GM23338 (cell line): ENCODE measurements around the gene ADM2. TPM values are rescaled to one million over a fixed set of nuclear protein-coding genes. Genes with fewer than 3 reads are reported as not detected.

Source experiments
- ATAC-seq: fragments of 200-7000 bp; cut with Tn5 transposase; 3 replicates; pipeline ENCODE4 v1.9.1; 2020
- DNase-seq: peaks from one replicate; pipeline ENCODE4 v3.0.0-alpha.2; 2015; ENCODE audit warnings: low spot score
- H2AFZ ChIP-seq: fragments of 200-600 bp; sonication (generic); 2 replicates; pipeline ENCODE4 v1.8.0; 2016; ENCODE audit warnings: antibody characterized with exemption, mild to moderate bottlenecking, moderate library complexity
- H3F3A ChIP-seq: fragments of 200-600 bp; sonication (generic); replicated peaks from 2 replicates; pipeline ENCODE4 v1.8.0; 2017; ENCODE audit warnings: antibody characterized with exemption, mixed run types, low read depth
- H3K27ac ChIP-seq: fragments of 200-600 bp; sonication (generic); 2 replicates; pipeline ENCODE4 v1.6.1; 2016; ENCODE audit warnings: low read depth
- H3K27me3 ChIP-seq: fragments of 200-600 bp; sonication (generic); 2 replicates; pipeline ENCODE4 v1.8.0; 2016; ENCODE audit warnings: mild to moderate bottlenecking, mixed run types, moderate library complexity; ENCODE audit not compliant: insufficient read depth
- H3K36me3 ChIP-seq: fragments of 200-600 bp; sonication (generic); 2 replicates; pipeline ENCODE4 v1.8.0; 2016; ENCODE audit warnings: mild to moderate bottlenecking; ENCODE audit not compliant: insufficient read depth
- H3K4me1 ChIP-seq: fragments of 200-600 bp; sonication (generic); 2 replicates; pipeline ENCODE4 v1.8.0; 2016; ENCODE audit warnings: mild to moderate bottlenecking, moderate library complexity; ENCODE audit not compliant: insufficient read depth
- H3K4me2 ChIP-seq: fragments of 200-600 bp; sonication (generic); 2 replicates; pipeline ENCODE4 v1.7.1; 2017; ENCODE audit warnings: mixed run types
- H3K4me3 ChIP-seq: fragments of 200-600 bp; sonication (generic); 2 replicates; pipeline ENCODE4 v1.6.1; 2016; ENCODE audit warnings: mixed run types
- H3K79me2 ChIP-seq: fragments of 200-600 bp; sonication (generic); replicated peaks from 2 replicates; pipeline ENCODE4 v1.8.0; 2017; ENCODE audit warnings: mild to moderate bottlenecking; ENCODE audit not compliant: insufficient read depth
- H3K9me2 ChIP-seq: fragments of 200-600 bp; sonication (generic); 2 replicates; pipeline ENCODE4 v1.8.0; 2017; ENCODE audit not compliant: insufficient read depth
- H4K20me1 ChIP-seq: fragments of 200-600 bp; sonication (generic); replicated peaks from 2 replicates; pipeline ENCODE4 v1.8.0; 2017; ENCODE audit warnings: mild to moderate bottlenecking; ENCODE audit not compliant: insufficient read depth
- H3K27ac Mint-ChIP-seq: 2 replicates; pipeline ENCODE4 v1.8.0; 2020; ENCODE audit warnings: inconsistent platforms, mild to moderate bottlenecking, moderate library complexity, mixed read lengths
- H3K27me3 Mint-ChIP-seq: 3 replicates; pipeline ENCODE4 v1.8.0; 2022; ENCODE audit warnings: low read depth, mild to moderate bottlenecking, moderate library complexity, mixed read lengths, inconsistent platforms; ENCODE audit not compliant: insufficient read depth, poor library complexity
- H3K36me3 Mint-ChIP-seq: 3 replicates; pipeline ENCODE4 v1.8.0; 2021; ENCODE audit warnings: low read depth, mild to moderate bottlenecking, inconsistent platforms, moderate library complexity, mixed read lengths
- H3K4me1 Mint-ChIP-seq: 3 replicates; pipeline ENCODE4 v1.8.0; 2020; ENCODE audit warnings: mild to moderate bottlenecking, inconsistent platforms, mixed read lengths
- H3K4me3 Mint-ChIP-seq: 3 replicates; pipeline ENCODE4 v1.8.0; 2021; ENCODE audit warnings: moderate library complexity, mild to moderate bottlenecking, inconsistent platforms, mixed read lengths
- H3K9me3 Mint-ChIP-seq: 3 replicates; pipeline ENCODE4 v1.8.0; 2020; ENCODE audit warnings: moderate library complexity, mild to moderate bottlenecking, inconsistent platforms, mixed read lengths
- CREB1 ChIP-seq: fragments of 250-450 bp; sonication (Bioruptor Pico); IDR thresholded peaks from 2 replicates; pipeline ENCODE4 v1.5.0; 2020; ENCODE audit warnings: low read depth, mild to moderate bottlenecking, moderate library complexity
- EZH2 ChIP-seq: fragments of 200-600 bp; sonication (generic); IDR thresholded peaks from one replicate; pipeline ENCODE4 v1.8.0; 2017; ENCODE audit warnings: antibody characterized with exemption, mild to moderate bottlenecking, low read depth; ENCODE audit not compliant: unreplicated experiment
- EZH2phosphoT487 ChIP-seq: fragments of 200-600 bp; sonication (generic); IDR thresholded peaks from one replicate; pipeline ENCODE4 v1.8.1; 2018; ENCODE audit warnings: antibody characterized with exemption; ENCODE audit not compliant: unreplicated experiment
- JUNB ChIP-seq: IDR thresholded peaks from one replicate; pipeline ENCODE4 v1.6.1; 2016; ENCODE audit warnings: antibody characterized with exemption; ENCODE audit not compliant: unreplicated experiment
- NANOG ChIP-seq: IDR thresholded peaks from 2 replicates; pipeline ENCODE4 v1.6.1; 2016; ENCODE audit warnings: antibody characterized with exemption, borderline replicate concordance
- POLR2AphosphoS5 ChIP-seq: IDR thresholded peaks from 2 replicates; pipeline ENCODE4 v1.6.1; 2016; ENCODE audit warnings: antibody characterized with exemption, low read depth
- STAT1 ChIP-seq: IDR thresholded peaks from one replicate; pipeline ENCODE4 v1.6.1; 2016; ENCODE audit warnings: antibody characterized with exemption; ENCODE audit not compliant: unreplicated experiment
- ZNF114 ChIP-seq: fragments of 250-450 bp; sonication (Bioruptor Pico); IDR thresholded peaks from 2 replicates; pipeline ENCODE4 v1.5.0; 2020; ENCODE audit warnings: mild to moderate bottlenecking, moderate library complexity
- ZNF331 ChIP-seq: fragments of 250-450 bp; sonication (Bioruptor Pico); IDR thresholded peaks from 2 replicates; pipeline ENCODE4 v1.5.0; 2020; ENCODE audit warnings: low read depth, mild to moderate bottlenecking, moderate library complexity
- polyA plus RNA-seq: library from polyadenylated mRNA; unstranded; fragments of >200 nt; fragmentation: Nextera tagmentation; extraction: Ambion mirVana; gene quantifications from 2 replicates; pipeline ENCODE4 v1.2.1, GENCODE V29; 2016
- total RNA-seq: library from RNA; depleted of rRNA; stranded (reverse); fragments of >200 nt; shearing (Covaris generic); gene quantifications from 2 replicates; pipeline ENCODE4 v1.2.3, GENCODE V29; 2014
- TF ChIP-seq, protein P1 (sequence below): IDR thresholded peaks from one replicate; pipeline ENCODE4 v1.6.1; 2018; ENCODE audit warnings: antibody characterized with exemption; ENCODE audit not compliant: unreplicated experiment
- TF ChIP-seq, protein P2 (sequence below), 2 experiments: fragments of 200-600 bp in 1 of 2; sonication (generic) in 1 of 2; conservative IDR thresholded peaks; 2 replicates each; pipeline versions ENCODE4 v1.5.1 to v1.6.1; 2016 to 2017; ENCODE audit warnings: antibody characterized with exemption in 2 of 2, low read depth in 2 of 2, mild to moderate bottlenecking in 2 of 2, moderate library complexity in 1 of 2
- TF ChIP-seq, protein P3 (sequence below): fragments of 250-450 bp; sonication (Bioruptor Pico); IDR thresholded peaks from 2 replicates; pipeline ENCODE4 v1.5.0; 2020; ENCODE audit warnings: mild to moderate bottlenecking, moderate library complexity
- TF ChIP-seq, protein P4 (sequence below): IDR thresholded peaks from 2 replicates; pipeline ENCODE4 v1.6.1; 2016; ENCODE audit warnings: antibody characterized with exemption

ADM2 gene
- total and polyA plus RNA-seq, 2 experiments from 2014 or later, result 3.3 to 7.1 TPM

GRCh38 chr22:50464451-50464850, 16.9 kb upstream of the ADM2 start:
- Histone ChIP-seq H3K79me2 (peaks cover 14% of the 10 kb centered on the region), H3K27me3 (no peaks in the 10 kb centered on the region), H3K36me3 (no peaks in the 10 kb centered on the region), H3K4me2 (no peak overlapping the region), H3K9me2 (no peaks in the 10 kb centered on the region), H2AFZ (no peak overlapping the region), H3F3A (0 out of 2 replicates have a peak, but pooled peaks cover 3% of the 10 kb centered on the region), H3K4me3 (no peak overlapping the region), H3K27ac (no peak overlapping the region), H3K4me1 (peaks cover under 1% of the 10 kb centered on the region; the same call in 1 of the 2 replicates), H4K20me1 (peaks cover 12% of the 10 kb centered on the region)
- Mint-ChIP-seq H3K36me3 (peaks cover 38% of the 10 kb centered on the region), H3K4me1 (peaks cover 9% of the 10 kb centered on the region), H3K27ac (no peak overlapping the region), H3K4me3 (no peak overlapping the region), H3K27me3 (peaks cover 7% of the 10 kb centered on the region), H3K9me3 (no peaks in the 10 kb centered on the region)
- TF ChIP-seq ZNF114 (no peak), EZH2phosphoT487 (no peak), POLR2AphosphoS5 (no peak), EZH2 (no peak), NANOG (no peak), CREB1 (CRISPR knock-in tag) (no peak), JUNB (no peak), ZNF331 (CRISPR knock-in tag) (no peak), STAT1 (no peak)
- TF ChIP-seq, protein P1, sequence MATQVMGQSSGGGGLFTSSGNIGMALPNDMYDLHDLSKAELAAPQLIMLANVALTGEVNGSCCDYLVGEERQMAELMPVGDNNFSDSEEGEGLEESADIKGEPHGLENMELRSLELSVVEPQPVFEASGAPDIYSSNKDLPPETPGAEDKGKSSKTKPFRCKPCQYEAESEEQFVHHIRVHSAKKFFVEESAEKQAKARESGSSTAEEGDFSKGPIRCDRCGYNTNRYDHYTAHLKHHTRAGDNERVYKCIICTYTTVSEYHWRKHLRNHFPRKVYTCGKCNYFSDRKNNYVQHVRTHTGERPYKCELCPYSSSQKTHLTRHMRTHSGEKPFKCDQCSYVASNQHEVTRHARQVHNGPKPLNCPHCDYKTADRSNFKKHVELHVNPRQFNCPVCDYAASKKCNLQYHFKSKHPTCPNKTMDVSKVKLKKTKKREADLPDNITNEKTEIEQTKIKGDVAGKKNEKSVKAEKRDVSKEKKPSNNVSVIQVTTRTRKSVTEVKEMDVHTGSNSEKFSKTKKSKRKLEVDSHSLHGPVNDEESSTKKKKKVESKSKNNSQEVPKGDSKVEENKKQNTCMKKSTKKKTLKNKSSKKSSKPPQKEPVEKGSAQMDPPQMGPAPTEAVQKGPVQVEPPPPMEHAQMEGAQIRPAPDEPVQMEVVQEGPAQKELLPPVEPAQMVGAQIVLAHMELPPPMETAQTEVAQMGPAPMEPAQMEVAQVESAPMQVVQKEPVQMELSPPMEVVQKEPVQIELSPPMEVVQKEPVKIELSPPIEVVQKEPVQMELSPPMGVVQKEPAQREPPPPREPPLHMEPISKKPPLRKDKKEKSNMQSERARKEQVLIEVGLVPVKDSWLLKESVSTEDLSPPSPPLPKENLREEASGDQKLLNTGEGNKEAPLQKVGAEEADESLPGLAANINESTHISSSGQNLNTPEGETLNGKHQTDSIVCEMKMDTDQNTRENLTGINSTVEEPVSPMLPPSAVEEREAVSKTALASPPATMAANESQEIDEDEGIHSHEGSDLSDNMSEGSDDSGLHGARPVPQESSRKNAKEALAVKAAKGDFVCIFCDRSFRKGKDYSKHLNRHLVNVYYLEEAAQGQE, result no peak
- TF ChIP-seq, protein P2, sequence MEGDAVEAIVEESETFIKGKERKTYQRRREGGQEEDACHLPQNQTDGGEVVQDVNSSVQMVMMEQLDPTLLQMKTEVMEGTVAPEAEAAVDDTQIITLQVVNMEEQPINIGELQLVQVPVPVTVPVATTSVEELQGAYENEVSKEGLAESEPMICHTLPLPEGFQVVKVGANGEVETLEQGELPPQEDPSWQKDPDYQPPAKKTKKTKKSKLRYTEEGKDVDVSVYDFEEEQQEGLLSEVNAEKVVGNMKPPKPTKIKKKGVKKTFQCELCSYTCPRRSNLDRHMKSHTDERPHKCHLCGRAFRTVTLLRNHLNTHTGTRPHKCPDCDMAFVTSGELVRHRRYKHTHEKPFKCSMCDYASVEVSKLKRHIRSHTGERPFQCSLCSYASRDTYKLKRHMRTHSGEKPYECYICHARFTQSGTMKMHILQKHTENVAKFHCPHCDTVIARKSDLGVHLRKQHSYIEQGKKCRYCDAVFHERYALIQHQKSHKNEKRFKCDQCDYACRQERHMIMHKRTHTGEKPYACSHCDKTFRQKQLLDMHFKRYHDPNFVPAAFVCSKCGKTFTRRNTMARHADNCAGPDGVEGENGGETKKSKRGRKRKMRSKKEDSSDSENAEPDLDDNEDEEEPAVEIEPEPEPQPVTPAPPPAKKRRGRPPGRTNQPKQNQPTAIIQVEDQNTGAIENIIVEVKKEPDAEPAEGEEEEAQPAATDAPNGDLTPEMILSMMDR (conservative IDR thresholded peaks at IDR 0.05; ENCODE audit: low read depth in 2 of 2), result no peak
- TF ChIP-seq, protein P3, sequence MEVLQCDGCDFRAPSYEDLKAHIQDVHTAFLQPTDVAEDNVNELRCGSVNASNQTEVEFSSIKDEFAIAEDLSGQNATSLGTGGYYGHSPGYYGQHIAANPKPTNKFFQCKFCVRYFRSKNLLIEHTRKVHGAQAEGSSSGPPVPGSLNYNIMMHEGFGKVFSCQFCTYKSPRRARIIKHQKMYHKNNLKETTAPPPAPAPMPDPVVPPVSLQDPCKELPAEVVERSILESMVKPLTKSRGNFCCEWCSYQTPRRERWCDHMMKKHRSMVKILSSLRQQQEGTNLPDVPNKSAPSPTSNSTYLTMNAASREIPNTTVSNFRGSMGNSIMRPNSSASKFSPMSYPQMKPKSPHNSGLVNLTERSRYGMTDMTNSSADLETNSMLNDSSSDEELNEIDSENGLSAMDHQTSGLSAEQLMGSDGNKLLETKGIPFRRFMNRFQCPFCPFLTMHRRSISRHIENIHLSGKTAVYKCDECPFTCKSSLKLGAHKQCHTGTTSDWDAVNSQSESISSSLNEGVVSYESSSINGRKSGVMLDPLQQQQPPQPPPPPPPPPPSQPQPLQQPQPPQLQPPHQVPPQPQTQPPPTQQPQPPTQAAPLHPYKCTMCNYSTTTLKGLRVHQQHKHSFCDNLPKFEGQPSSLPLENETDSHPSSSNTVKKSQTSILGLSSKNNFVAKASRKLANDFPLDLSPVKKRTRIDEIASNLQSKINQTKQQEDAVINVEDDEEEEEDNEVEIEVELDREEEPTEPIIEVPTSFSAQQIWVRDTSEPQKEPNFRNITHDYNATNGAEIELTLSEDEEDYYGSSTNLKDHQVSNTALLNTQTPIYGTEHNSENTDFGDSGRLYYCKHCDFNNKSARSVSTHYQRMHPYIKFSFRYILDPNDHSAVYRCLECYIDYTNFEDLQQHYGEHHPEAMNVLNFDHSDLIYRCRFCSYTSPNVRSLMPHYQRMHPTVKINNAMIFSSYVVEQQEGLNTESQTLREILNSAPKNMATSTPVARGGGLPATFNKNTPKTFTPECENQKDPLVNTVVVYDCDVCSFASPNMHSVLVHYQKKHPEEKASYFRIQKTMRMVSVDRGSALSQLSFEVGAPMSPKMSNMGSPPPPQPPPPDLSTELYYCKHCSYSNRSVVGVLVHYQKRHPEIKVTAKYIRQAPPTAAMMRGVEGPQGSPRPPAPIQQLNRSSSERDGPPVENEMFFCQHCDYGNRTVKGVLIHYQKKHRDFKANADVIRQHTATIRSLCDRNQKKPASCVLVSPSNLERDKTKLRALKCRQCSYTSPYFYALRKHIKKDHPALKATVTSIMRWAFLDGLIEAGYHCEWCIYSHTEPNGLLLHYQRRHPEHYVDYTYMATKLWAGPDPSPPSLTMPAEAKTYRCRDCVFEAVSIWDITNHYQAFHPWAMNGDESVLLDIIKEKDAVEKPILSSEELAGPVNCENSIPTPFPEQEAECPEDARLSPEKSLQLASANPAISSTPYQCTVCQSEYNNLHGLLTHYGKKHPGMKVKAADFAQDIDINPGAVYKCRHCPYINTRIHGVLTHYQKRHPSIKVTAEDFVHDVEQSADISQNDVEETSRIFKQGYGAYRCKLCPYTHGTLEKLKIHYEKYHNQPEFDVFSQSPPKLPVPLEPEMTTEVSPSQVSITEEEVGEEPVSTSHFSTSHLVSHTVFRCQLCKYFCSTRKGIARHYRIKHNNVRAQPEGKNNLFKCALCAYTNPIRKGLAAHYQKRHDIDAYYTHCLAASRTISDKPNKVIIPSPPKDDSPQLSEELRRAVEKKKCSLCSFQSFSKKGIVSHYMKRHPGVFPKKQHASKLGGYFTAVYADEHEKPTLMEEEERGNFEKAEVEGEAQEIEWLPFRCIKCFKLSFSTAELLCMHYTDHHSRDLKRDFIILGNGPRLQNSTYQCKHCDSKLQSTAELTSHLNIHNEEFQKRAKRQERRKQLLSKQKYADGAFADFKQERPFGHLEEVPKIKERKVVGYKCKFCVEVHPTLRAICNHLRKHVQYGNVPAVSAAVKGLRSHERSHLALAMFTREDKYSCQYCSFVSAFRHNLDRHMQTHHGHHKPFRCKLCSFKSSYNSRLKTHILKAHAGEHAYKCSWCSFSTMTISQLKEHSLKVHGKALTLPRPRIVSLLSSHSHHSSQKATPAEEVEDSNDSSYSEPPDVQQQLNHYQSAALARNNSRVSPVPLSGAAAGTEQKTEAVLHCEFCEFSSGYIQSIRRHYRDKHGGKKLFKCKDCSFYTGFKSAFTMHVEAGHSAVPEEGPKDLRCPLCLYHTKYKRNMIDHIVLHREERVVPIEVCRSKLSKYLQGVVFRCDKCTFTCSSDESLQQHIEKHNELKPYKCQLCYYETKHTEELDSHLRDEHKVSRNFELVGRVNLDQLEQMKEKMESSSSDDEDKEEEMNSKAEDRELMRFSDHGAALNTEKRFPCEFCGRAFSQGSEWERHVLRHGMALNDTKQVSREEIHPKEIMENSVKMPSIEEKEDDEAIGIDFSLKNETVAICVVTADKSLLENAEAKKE (CRISPR knock-in tag), result no peak
- TF ChIP-seq, protein P4, sequence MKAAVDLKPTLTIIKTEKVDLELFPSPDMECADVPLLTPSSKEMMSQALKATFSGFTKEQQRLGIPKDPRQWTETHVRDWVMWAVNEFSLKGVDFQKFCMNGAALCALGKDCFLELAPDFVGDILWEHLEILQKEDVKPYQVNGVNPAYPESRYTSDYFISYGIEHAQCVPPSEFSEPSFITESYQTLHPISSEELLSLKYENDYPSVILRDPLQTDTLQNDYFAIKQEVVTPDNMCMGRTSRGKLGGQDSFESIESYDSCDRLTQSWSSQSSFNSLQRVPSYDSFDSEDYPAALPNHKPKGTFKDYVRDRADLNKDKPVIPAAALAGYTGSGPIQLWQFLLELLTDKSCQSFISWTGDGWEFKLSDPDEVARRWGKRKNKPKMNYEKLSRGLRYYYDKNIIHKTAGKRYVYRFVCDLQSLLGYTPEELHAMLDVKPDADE, result no peak
- ATAC-seq (no peak), DNase-seq (no peak)
